Ectodermal cell (in vitro differentiated cells): ENCODE data around the gene PIK3C2B.
A peak's percentile ranks its signal among the peaks of the same experiment; 100 is the strongest.

ENCODE experiments used
- H3K27ac ChIP-seq: 2 replicates; pipeline ENCODE4 v1.7.0; 2013; ENCODE audit warnings: mild to moderate bottlenecking, low read depth, low read length; ENCODE audit not compliant: insufficient read depth, poor library complexity, severe bottlenecking
- H3K27me3 ChIP-seq: 2 replicates; pipeline ENCODE4 v1.7.0; 2013; ENCODE audit warnings: mild to moderate bottlenecking, low read length; ENCODE audit not compliant: insufficient read depth, control insufficient read depth, poor library complexity, severe bottlenecking
- H3K36me3 ChIP-seq: one replicate; pipeline ENCODE4 v1.7.0; 2013; ENCODE audit warnings: low read length; ENCODE audit not compliant: control insufficient read depth, insufficient read depth
- H3K4me1 ChIP-seq: one replicate; pipeline ENCODE4 v1.7.0; 2013; ENCODE audit warnings: low read length; ENCODE audit not compliant: control insufficient read depth, insufficient read depth
- H3K4me3 ChIP-seq: 2 replicates; pipeline ENCODE4 v1.7.0; 2013; ENCODE audit warnings: low read depth, low read length, control low read depth; ENCODE audit not compliant: insufficient read depth
- H3K9me3 ChIP-seq: 2 replicates; pipeline ENCODE4 v1.7.0; 2013; ENCODE audit warnings: mild to moderate bottlenecking, low read length, moderate library complexity; ENCODE audit not compliant: control insufficient read depth
- WGBS, 2 experiments: methylation state at CpG; one replicate each; pipeline ENCODE4 v1.1.7; 2013; ENCODE audit warnings: missing lambda C conversion rate in 2 of 2; 5-methylcytosine and 5-hydroxymethylcytosine counted together

Gene PIK3C2B

DNA sequence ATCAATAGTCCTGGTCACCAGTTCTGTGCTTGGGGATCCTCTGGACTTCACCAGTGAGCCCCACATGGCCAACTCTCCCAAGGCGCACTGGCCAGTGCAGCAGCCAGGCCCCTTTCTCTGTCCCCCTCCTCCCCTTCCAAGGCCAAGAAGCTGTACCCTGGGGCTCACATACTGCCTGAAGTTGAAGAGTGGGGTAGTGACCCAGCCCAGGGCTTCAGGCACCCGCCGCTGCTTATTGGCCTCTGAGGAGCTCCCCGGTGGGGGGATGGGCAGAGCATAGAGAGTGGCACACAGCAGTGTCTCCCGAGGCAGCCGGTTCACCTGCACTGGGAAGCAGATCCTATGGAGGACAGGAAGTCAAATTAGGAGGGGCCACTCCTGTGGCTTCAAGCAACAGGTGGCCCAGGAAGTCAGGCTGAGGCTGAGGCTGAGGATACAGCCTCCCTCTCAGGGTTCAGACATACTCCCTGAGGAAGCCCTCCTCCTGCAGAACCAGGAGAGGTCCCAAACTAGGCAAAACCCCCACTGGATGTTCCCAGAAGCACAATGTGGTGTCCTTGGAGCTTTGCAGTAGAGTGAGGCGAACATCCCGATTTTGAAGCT lies 44.8 kb downstream of the PIK3C2B start:
- Histone ChIP-seq H3K4me1 (peaks cover 36% of the 10 kb centered on the region), H3K27ac (no peak overlapping the region), H3K4me3 (no peak overlapping the region), H3K36me3 (peaks cover 33% of the 10 kb centered on the region), H3K27me3 (no peaks in the 10 kb centered on the region), H3K9me3 (no peaks in the 10 kb centered on the region)
- 80 to 83% methylated on average over 8 of the region's 8 CpGs for WGBS, 2 experiments

DNA sequence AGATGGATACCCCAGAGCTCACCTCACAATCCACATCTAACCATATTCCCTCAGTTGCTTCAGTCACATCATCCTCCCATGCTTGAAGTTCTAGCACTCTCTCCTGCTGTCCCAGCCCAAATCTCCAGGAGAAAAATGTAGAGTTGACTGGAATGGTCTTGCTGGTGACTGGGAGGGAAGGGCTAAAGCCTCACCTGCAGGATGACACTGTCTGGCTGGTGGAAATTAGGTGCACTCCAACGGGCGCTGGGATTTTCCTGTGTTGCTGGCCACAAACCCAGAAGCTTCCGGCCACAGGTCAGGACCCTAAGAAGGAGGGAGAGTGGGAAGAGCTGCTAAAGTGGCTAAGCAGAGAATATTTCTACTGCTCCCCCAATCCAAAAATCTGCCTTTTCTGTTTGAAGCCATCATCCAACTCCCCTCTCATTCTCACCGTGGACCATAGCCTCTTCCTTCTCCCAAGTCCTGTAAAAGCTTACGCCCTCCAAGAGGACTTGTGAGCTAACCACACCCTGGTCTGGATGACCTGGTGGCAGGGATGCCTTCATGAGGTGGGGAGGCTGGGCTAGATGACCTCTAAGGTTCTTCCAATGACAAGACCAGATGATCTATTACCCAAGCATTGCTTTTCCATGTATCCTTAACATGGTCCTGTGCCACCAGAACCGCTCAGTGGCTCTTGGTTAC lies 45.5 kb downstream of the PIK3C2B start:
- WGBS, 2 experiments: 95% methylated on average over 6 of the region's 6 CpGs
- no peak overlapping the region for H3K4me3 ChIP-seq
- H3K36me3 ChIP-seq: peaks cover 40% of the 10 kb centered on the region
- H3K4me1 ChIP-seq: peaks cover 30% of the 10 kb centered on the region
- H3K27ac ChIP-seq: no peak overlapping the region
- no peaks in the 10 kb centered on the region for H3K27me3 ChIP-seq
- H3K9me3 ChIP-seq: no peaks in the 10 kb centered on the region

- H3K36me3 ChIP-seq: peaks cover 46% of the 10 kb centered on the region
- WGBS, 2 experiments: 94 to 97% methylated on average over 7 of the region's 7 CpGs
- no peak overlapping the region for H3K27ac ChIP-seq
Measured at GRCh38 chr1:204448344-204448964, 46.2 kb downstream of the PIK3C2B start.

GRCh38 chr1:204447736-204448135 lies 46.9 kb downstream of the PIK3C2B start:
- Histone ChIP-seq H3K36me3 (peaks cover 47% of the 10 kb centered on the region), H3K27ac (no peak overlapping the region), H3K27me3 (no peaks in the 10 kb centered on the region), H3K4me1 (peaks cover 23% of the 10 kb centered on the region), H3K4me3 (no peak overlapping the region), H3K9me3 (no peaks in the 10 kb centered on the region)
- 82 to 85% methylated on average over 4 of the region's 4 CpGs for WGBS, 2 experiments

More at GRCh38 chr1:204448344-204448964, 46.2 kb downstream of the PIK3C2B start:
- Histone ChIP-seq H3K4me1 (peaks cover 28% of the 10 kb centered on the region), H3K27me3 (no peaks in the 10 kb centered on the region), H3K9me3 (no peaks in the 10 kb centered on the region), H3K4me3 (no peak overlapping the region)

DNA sequence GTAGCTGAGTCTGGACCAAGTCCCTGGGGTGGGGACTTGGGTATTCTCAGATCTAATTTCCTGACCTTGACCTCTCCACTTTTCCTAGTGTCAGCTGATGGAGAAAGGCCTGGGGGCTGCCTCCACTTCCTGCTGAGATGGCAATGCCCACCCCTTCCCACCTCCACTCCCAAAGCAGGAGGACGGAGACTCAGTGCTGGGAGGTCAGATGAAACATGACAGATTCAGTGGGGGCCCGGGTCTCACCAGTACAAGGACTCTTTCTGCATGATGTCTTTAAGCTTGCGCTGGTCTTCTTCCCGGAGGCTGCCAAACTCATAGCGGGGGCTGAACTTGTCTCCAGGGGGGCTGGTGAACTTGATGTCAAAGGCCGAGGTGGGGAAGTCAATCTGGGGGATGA lies 47.4 kb downstream of the PIK3C2B start:
- no peaks in the 10 kb centered on the region for H3K27me3 ChIP-seq
- whole genome bisulfite sequencing, 2 experiments: 85 to 90% methylated on average over 6 of the region's 6 CpGs
- H3K27ac ChIP-seq: peak overlapping the region; percentile 65
- H3K36me3 ChIP-seq: peaks cover 53% of the 10 kb centered on the region
- H3K4me3 ChIP-seq: no peak overlapping the region
- peaks cover 23% of the 10 kb centered on the region for H3K4me1 ChIP-seq
- H3K9me3 ChIP-seq: no peaks in the 10 kb centered on the region

- WGBS, 2 experiments: 43 to 45% methylated on average over 11 of the region's 11 CpGs
- Histone ChIP-seq H3K27ac (peak overlapping the region; percentile 65), H3K9me3 (no peaks in the 10 kb centered on the region), H3K4me1 (peaks cover 20% of the 10 kb centered on the region), H3K27me3 (no peaks in the 10 kb centered on the region), H3K4me3 (no peak overlapping the region), H3K36me3 (peaks cover 59% of the 10 kb centered on the region)
Measured at GRCh38 chr1:204446413-204447111, 48.0 kb downstream of the PIK3C2B start.

GRCh38 chr1:204445860-204446412 lies 48.7 kb downstream of the PIK3C2B start:
- Histone ChIP-seq H3K36me3 (peaks cover 65% of the 10 kb centered on the region), H3K27me3 (no peaks in the 10 kb centered on the region), H3K27ac (peak overlapping the region; percentile 36), H3K4me1 (peaks cover 18% of the 10 kb centered on the region), H3K9me3 (no peaks in the 10 kb centered on the region), H3K4me3 (no peak overlapping the region)
- WGBS, 2 experiments: 63 to 69% methylated on average over 11 of the region's 11 CpGs
